Trophoblast cell (in vitro differentiated cells and primary cell): ENCODE data around the gene APOL4.

Experiments
- DNase-seq, 2 donors: peaks; one replicate each; pipeline ENCODE4 v3.0.0-alpha.2; 2016
- H2AFZ ChIP-seq: 2 replicates; pipeline ENCODE4 v1.6.1; 2013; ENCODE audit warnings: low read length, moderate library complexity, mild to moderate bottlenecking; ENCODE audit not compliant: insufficient read depth, poor library complexity
- H2AK5ac ChIP-seq: 2 replicates; pipeline ENCODE4 v1.6.1; 2013; ENCODE audit warnings: mild to moderate bottlenecking, low read length
- H2BK120ac ChIP-seq: 2 replicates; pipeline ENCODE4 v1.6.1; 2013; ENCODE audit warnings: low read length, mild to moderate bottlenecking, moderate library complexity; ENCODE audit not compliant: insufficient read depth, poor library complexity
- H2BK12ac ChIP-seq: 2 replicates; pipeline ENCODE4 v1.6.1; 2013; ENCODE audit warnings: mild to moderate bottlenecking, low read length, moderate library complexity
- H2BK5ac ChIP-seq: 2 replicates; pipeline ENCODE4 v1.6.1; 2013; ENCODE audit warnings: low read length, low read depth, moderate library complexity, mild to moderate bottlenecking; ENCODE audit not compliant: poor library complexity
- H3K14ac ChIP-seq: 2 replicates; pipeline ENCODE4 v1.6.1; 2013; ENCODE audit warnings: mild to moderate bottlenecking, low read length
- H3K18ac ChIP-seq: 2 replicates; pipeline ENCODE4 v1.6.1; 2013; ENCODE audit warnings: mild to moderate bottlenecking, low read length
- H3K23ac ChIP-seq: 2 replicates; pipeline ENCODE4 v1.6.1; 2013; ENCODE audit warnings: low read length
- H3K27ac ChIP-seq: 2 replicates; pipeline ENCODE4 v1.5.1; 2013; ENCODE audit warnings: low read depth, mild to moderate bottlenecking, inconsistent platforms, low read length, moderate library complexity
- H3K27me3 ChIP-seq: 2 replicates; pipeline ENCODE4 v1.6.1; 2013; ENCODE audit warnings: inconsistent platforms, mild to moderate bottlenecking, low read length, moderate library complexity; ENCODE audit not compliant: insufficient read depth
- H3K36me3 ChIP-seq, 2 experiments: 1 replicate in 1 of 2; 2 replicates in 1 of 2; pipeline ENCODE4 v1.6.1; 2013; ENCODE audit warnings: low read length in 2 of 2, mild to moderate bottlenecking in 2 of 2, moderate library complexity in 1 of 2; ENCODE audit not compliant: insufficient read depth in 2 of 2, control insufficient read depth in 1 of 2
- H3K4ac ChIP-seq: 2 replicates; pipeline ENCODE4 v1.6.1; 2013; ENCODE audit warnings: low read depth, mild to moderate bottlenecking, low read length, moderate library complexity
- H3K4me1 ChIP-seq, 2 experiments: 1 replicate in 1 of 2; 2 replicates in 1 of 2; pipeline ENCODE4 v1.6.1; 2013; ENCODE audit warnings: low read length in 2 of 2, mild to moderate bottlenecking in 2 of 2, moderate library complexity in 1 of 2; ENCODE audit not compliant: insufficient read depth in 2 of 2, control insufficient read depth in 1 of 2
- H3K4me2 ChIP-seq: 2 replicates; pipeline ENCODE4 v1.6.1; 2013; ENCODE audit warnings: inconsistent platforms, mild to moderate bottlenecking, low read length, moderate library complexity
- H3K4me3 ChIP-seq: 2 replicates; pipeline ENCODE4 v1.5.1; 2013; ENCODE audit warnings: mild to moderate bottlenecking, low read depth, low read length, inconsistent platforms
- H3K79me1 ChIP-seq: one replicate; pipeline ENCODE4 v1.6.1; 2013; ENCODE audit warnings: low read length
- H3K79me2 ChIP-seq: 2 replicates; pipeline ENCODE4 v1.6.1; 2013; ENCODE audit warnings: low read length, mild to moderate bottlenecking; ENCODE audit not compliant: control insufficient read depth, insufficient read depth, poor library complexity
- H3K9ac ChIP-seq: 2 replicates; pipeline ENCODE4 v1.6.1; 2013; ENCODE audit warnings: mild to moderate bottlenecking, low read length
- H3K9me3 ChIP-seq: 2 replicates; pipeline ENCODE4 v1.6.1; 2013; ENCODE audit warnings: low read depth, mild to moderate bottlenecking, control low read depth, inconsistent platforms, low read length; ENCODE audit not compliant: insufficient read depth
- H4K12ac ChIP-seq: 2 replicates; pipeline ENCODE4 v1.6.1; 2013; ENCODE audit warnings: low read depth, mild to moderate bottlenecking, low read length, moderate library complexity
- H4K8ac ChIP-seq: 2 replicates; pipeline ENCODE4 v1.6.1; 2013; ENCODE audit warnings: low read depth, mild to moderate bottlenecking, low read length, moderate library complexity
- H4K91ac ChIP-seq: one replicate; pipeline ENCODE4 v1.6.1; 2013; ENCODE audit warnings: low read depth, mild to moderate bottlenecking, low read length, moderate library complexity
- WGBS: extraction: QIAGEN DNeasy Blood & Tissue Kit; methylation state at CpG from one replicate; pipeline ENCODE4 v1.1.7; 2013; ENCODE audit warnings: missing lambda C conversion rate; ENCODE audit not compliant: insufficient read length, insufficient coverage; ENCODE audit errors: extremely low coverage; 5-methylcytosine and 5-hydroxymethylcytosine counted together

The APOL4 gene

DNA sequence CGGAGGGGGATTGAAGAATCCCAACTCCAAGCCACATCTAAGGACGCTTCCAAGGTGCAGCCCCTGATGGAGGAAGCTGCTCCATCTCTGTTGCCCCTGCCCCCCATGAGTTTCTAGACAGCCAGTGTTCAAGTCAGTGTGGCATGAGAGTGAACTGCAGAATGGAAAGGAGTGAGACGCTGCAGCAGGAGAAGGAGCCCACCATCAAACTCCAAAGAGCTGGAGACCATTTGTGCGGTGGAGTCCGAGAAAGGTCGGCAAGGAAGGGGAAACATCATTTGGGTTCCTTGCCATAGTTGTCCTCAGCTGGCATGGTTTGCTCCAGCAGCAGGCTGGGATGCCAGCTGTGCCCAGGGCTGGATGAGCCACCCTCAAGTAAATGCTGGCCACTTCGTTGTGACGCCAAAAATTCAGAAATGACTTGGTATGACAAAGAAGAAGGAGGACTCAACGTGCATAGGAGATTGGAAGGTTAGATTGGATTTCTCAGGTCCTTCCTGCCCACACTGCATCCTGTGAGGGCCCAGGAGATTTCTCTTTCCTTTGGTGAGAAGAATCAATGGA lies 21.4 kb upstream of the APOL4 start:
- Histone ChIP-seq H3K27me3 (no peaks in the 10 kb centered on the region), H2BK12ac (no peak overlapping the region), H3K27ac (no peak overlapping the region), H3K4me1 (no peaks in the 10 kb centered on the region), H4K12ac (no peak overlapping the region), H2BK5ac (no peak overlapping the region), H3K23ac (no peak overlapping the region), H3K14ac (no peak overlapping the region), H3K9me3 (peaks cover 5% of the 10 kb centered on the region), H3K36me3 (peaks cover 3 to 7% of the 10 kb centered on the region in 2 experiments), H2AFZ (no peak overlapping the region), H2BK120ac (no peak overlapping the region), H3K79me2 (no peaks in the 10 kb centered on the region), H2AK5ac (no peak overlapping the region), H3K79me1 (no peaks in the 10 kb centered on the region), H3K4me2 (no peak overlapping the region), H3K18ac (no peak overlapping the region), H3K9ac (no peak overlapping the region), H4K91ac (no peak overlapping the region), H3K4ac (no peak overlapping the region), H3K4me3 (no peak overlapping the region), H4K8ac (no peak overlapping the region)
- no peak for DNase-seq
- no CpG with 5 or more reads among the region's 9 CpGs for whole genome bisulfite sequencing

DNA sequence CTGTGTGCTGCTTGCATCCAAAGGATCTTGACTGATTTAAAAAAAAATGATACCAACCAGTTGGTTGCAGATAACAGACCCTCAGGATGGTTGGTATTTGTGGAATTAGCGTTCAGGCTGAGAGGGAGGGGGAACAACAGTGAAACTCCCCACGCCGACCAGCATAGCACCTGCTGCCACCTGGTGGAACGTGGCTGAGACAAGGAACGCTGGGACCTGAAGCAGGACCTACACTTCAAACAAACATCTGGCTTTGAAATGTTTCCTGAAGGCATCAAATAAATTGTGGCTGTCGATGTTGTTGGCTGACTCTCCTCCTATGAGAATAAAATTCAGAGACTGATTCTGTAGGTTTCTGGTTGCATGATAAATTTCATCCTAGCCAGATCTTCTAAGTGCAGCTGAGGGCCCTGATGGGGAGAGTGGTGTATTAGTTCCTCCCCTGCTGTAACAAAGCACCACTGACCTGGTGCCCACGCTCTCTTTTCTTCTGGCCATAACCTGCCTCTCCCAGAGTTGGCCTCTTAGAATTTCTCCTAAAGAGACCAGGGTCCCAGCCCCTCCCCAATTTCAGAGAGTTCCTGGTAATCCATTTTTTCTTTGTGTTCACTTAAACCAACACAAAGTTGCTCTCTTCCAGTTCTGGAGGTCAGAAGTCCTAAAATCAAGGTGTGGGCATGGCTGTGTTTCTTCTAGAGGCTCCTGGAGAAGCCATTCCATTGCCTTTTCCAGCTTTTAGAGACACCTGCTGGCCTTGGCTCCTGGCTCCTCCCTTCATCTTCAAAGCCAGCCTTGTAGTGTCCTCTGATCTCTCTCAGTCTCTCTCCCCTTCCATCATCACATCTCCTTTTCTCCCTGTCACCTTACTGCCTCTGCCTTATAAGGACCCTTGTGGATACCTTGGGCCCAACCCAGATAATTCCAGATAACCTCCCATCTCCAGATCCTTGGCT lies 20.5 kb upstream of the APOL4 start:
- peak; percentile 63 to 80 for DNase-seq
- no peak overlapping the region for H4K91ac ChIP-seq
- H3K9ac ChIP-seq: no peak overlapping the region
- H4K12ac ChIP-seq: no peak overlapping the region
- H3K4ac ChIP-seq: no peak overlapping the region
- H3K23ac ChIP-seq: no peak overlapping the region
- no peak overlapping the region for H2AFZ ChIP-seq
- H2BK5ac ChIP-seq: no peak overlapping the region
- peaks cover 2% of the 10 kb centered on the region for H3K9me3 ChIP-seq
- H3K4me1 ChIP-seq: no peaks in the 10 kb centered on the region
- no peak overlapping the region for H2BK120ac ChIP-seq
- no peaks in the 10 kb centered on the region for H3K36me3 ChIP-seq
- H3K14ac ChIP-seq: no peak overlapping the region
- H3K18ac ChIP-seq: no peak overlapping the region
- no peak overlapping the region for H2AK5ac ChIP-seq
- no peaks in the 10 kb centered on the region for H3K79me1 ChIP-seq
- H2BK12ac ChIP-seq: no peak overlapping the region
- no peak overlapping the region for H3K4me3 ChIP-seq
- no CpG with 5 or more reads among the region's 7 CpGs for WGBS
- H3K27me3 ChIP-seq: no peaks in the 10 kb centered on the region
- H3K79me2 ChIP-seq: no peaks in the 10 kb centered on the region
- H3K27ac ChIP-seq: no peak overlapping the region
- H3K4me2 ChIP-seq: no peak overlapping the region
- H4K8ac ChIP-seq: no peak overlapping the region

DNA sequence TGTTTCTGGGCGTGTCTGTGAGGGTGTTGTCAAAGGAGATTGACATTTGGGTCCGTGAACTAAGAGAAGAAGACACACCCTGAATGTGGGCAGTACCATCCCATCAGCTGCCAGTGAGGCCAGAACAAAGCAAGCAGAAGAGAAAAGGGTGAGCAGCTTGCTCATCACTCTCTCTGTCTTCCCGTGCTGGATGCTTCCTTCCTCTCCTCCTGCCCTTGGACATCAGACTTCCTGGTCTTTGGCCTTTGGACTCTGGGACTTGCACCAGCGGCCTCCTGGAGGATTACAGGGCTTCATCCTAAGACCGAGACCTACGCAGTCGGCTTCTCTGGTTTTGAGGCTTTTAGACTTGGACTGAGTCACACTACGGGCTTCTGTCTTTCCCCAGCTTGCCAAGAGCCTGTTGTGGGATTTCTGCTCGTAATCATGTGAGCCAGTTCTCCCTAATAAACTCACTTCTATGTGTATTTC lies 18.9 kb upstream of the APOL4 start:
- Histone ChIP-seq H4K12ac (no peak overlapping the region), H3K79me2 (no peaks in the 10 kb centered on the region), H2BK120ac (no peak overlapping the region), H2BK5ac (no peak overlapping the region), H3K4ac (no peak overlapping the region), H3K79me1 (no peaks in the 10 kb centered on the region), H3K14ac (no peak overlapping the region), H3K4me3 (no peak overlapping the region), H3K4me1 (no peaks in the 10 kb centered on the region), H4K91ac (no peak overlapping the region), H3K36me3 (no peaks in the 10 kb centered on the region), H2AFZ (no peak overlapping the region), H3K9ac (no peak overlapping the region), H3K27ac (no peak overlapping the region), H4K8ac (no peak overlapping the region), H3K27me3 (no peaks in the 10 kb centered on the region), H2BK12ac (no peak overlapping the region), H3K9me3 (peaks cover 2% of the 10 kb centered on the region), H3K4me2 (no peak overlapping the region), H2AK5ac (no peak overlapping the region), H3K18ac (no peak overlapping the region), H3K23ac (no peak overlapping the region)
- DNase-seq: peak; percentile 32 to 38
- no CpG with 5 or more reads among the region's 9 CpGs for WGBS

DNA sequence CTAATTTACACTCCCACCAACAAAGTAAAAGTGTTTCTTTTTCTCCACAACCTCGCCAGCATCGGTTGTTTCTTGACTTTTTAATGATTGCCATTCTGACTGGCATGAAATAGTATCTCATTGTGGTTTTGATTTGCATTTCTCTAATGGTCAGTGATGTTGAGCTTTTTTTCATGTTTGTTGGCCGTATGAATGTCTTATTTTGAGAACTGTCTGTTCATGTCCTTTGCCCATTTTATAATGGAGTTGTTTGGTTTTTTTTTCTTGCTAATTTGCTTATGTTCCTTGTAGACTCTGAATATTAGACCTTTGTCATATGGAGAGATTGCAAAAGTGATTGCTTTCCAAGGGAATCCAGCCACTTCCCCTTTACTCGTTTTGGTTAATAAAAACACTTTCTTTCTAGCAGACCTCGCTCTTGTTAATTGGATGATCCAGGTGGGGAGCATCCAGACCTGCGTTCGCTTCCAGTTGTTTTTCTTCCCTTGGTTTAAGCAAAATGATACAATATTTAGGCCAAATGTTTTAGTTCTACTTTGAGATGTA lies 17.1 kb upstream of the APOL4 start:
- Histone ChIP-seq H2AK5ac (no peak overlapping the region), H2BK5ac (no peak overlapping the region), H3K9ac (no peak overlapping the region), H3K36me3 (no peaks in the 10 kb centered on the region), H3K79me2 (no peaks in the 10 kb centered on the region), H3K27ac (no peak overlapping the region), H3K9me3 (peaks cover 2% of the 10 kb centered on the region), H3K27me3 (no peaks in the 10 kb centered on the region), H3K23ac (no peak overlapping the region), H2BK12ac (no peak overlapping the region), H3K4me3 (no peak overlapping the region), H4K8ac (no peak overlapping the region), H3K4ac (no peak overlapping the region), H2BK120ac (no peak overlapping the region), H3K4me2 (no peak overlapping the region), H4K91ac (no peak overlapping the region), H4K12ac (no peak overlapping the region), H3K18ac (no peak overlapping the region), H3K4me1 (no peaks in the 10 kb centered on the region), H2AFZ (no peak overlapping the region), H3K79me1 (no peaks in the 10 kb centered on the region), H3K14ac (no peak overlapping the region)
- no CpG with 5 or more reads among the region's 7 CpGs for WGBS
- no peak for DNase-seq
